PC-3 (cell line): ENCODE measurements around the gene UBA1.

ENCODE experiments used
- EZH2 ChIP-seq: fragments of 300-600 bp; sonication (generic); IDR thresholded peaks from one replicate; pipeline ENCODE4 v1.6.1; 2017; ENCODE audit warnings: antibody characterized with exemption, mild to moderate bottlenecking, low read length; ENCODE audit not compliant: unreplicated experiment
- EZH2phosphoT487 ChIP-seq: fragments of 300-600 bp; sonication (generic); IDR thresholded peaks from 2 replicates; pipeline ENCODE4 v1.6.1; 2018; ENCODE audit warnings: mild to moderate bottlenecking, antibody characterized with exemption, low read length, borderline replicate concordance
- TF ChIP-seq, protein P1 (sequence below): fragments of 300-600 bp; sonication (generic); conservative IDR thresholded peaks from 2 replicates; pipeline ENCODE4 v1.5.1; 2017; ENCODE audit warnings: antibody characterized with exemption, low read depth, mild to moderate bottlenecking, low read length

DNA sequence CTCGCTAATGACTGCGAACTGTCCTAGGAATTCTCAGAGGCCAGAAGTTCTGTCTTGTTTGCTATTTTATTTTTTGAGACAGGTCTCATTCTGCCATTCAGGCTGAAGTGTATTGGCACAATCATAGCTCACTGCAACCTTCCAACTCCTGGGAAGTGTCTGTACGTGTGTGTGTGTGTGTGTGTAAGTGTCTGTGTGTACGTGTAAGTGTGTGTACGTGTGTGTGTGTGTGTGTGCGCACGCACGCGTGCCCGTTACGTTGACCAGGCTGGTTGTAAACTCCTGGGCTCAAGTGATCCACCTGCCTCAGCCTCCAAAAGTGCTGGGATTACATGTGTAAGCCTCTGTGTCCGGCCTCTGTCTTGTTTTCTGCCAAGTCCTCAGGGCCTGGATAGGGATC, 14.5 kb downstream of the UBA1 start:
- TF ChIP-seq, protein P1, sequence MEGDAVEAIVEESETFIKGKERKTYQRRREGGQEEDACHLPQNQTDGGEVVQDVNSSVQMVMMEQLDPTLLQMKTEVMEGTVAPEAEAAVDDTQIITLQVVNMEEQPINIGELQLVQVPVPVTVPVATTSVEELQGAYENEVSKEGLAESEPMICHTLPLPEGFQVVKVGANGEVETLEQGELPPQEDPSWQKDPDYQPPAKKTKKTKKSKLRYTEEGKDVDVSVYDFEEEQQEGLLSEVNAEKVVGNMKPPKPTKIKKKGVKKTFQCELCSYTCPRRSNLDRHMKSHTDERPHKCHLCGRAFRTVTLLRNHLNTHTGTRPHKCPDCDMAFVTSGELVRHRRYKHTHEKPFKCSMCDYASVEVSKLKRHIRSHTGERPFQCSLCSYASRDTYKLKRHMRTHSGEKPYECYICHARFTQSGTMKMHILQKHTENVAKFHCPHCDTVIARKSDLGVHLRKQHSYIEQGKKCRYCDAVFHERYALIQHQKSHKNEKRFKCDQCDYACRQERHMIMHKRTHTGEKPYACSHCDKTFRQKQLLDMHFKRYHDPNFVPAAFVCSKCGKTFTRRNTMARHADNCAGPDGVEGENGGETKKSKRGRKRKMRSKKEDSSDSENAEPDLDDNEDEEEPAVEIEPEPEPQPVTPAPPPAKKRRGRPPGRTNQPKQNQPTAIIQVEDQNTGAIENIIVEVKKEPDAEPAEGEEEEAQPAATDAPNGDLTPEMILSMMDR = no peak
- no peak for TF ChIP-seq EZH2phosphoT487
- TF ChIP-seq EZH2 = no peak
